ENCODE measurements around the gene GLIS1.

DNA sequence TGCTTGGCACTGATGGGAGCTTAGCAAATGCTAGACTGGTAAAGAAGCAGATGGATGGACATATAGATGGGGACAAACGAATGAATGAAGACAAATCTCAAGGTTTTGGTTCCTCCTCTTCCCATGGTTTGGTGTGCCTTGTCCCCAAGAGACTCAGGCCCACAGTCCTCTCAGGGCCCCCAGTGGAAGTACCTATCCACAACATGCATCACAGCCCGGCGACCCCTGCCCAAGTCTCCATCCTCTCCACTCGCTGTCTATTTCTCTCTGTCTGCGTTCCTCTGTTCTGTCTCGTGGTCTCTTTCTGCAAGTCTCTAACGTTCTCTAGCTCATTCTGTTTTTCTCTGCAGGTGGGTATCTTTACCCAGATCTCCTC, 85.8 kb downstream of the GLIS1 start:
- no peak for TF ChIP-seq EZH2 (IDR thresholded peaks at IDR 0.05; ENCODE audit: borderline replicate concordance, insufficient read depth, low read length, poor library complexity, severe bottlenecking)
- TF ChIP-seq, protein P1, sequence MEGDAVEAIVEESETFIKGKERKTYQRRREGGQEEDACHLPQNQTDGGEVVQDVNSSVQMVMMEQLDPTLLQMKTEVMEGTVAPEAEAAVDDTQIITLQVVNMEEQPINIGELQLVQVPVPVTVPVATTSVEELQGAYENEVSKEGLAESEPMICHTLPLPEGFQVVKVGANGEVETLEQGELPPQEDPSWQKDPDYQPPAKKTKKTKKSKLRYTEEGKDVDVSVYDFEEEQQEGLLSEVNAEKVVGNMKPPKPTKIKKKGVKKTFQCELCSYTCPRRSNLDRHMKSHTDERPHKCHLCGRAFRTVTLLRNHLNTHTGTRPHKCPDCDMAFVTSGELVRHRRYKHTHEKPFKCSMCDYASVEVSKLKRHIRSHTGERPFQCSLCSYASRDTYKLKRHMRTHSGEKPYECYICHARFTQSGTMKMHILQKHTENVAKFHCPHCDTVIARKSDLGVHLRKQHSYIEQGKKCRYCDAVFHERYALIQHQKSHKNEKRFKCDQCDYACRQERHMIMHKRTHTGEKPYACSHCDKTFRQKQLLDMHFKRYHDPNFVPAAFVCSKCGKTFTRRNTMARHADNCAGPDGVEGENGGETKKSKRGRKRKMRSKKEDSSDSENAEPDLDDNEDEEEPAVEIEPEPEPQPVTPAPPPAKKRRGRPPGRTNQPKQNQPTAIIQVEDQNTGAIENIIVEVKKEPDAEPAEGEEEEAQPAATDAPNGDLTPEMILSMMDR (IDR thresholded peaks at IDR 0.05; ENCODE audit: poor library complexity, severe bottlenecking) = no peak
- no peak for TF ChIP-seq POLR2AphosphoS5 (IDR thresholded peaks at IDR 0.05)
- TF ChIP-seq, protein P2, sequence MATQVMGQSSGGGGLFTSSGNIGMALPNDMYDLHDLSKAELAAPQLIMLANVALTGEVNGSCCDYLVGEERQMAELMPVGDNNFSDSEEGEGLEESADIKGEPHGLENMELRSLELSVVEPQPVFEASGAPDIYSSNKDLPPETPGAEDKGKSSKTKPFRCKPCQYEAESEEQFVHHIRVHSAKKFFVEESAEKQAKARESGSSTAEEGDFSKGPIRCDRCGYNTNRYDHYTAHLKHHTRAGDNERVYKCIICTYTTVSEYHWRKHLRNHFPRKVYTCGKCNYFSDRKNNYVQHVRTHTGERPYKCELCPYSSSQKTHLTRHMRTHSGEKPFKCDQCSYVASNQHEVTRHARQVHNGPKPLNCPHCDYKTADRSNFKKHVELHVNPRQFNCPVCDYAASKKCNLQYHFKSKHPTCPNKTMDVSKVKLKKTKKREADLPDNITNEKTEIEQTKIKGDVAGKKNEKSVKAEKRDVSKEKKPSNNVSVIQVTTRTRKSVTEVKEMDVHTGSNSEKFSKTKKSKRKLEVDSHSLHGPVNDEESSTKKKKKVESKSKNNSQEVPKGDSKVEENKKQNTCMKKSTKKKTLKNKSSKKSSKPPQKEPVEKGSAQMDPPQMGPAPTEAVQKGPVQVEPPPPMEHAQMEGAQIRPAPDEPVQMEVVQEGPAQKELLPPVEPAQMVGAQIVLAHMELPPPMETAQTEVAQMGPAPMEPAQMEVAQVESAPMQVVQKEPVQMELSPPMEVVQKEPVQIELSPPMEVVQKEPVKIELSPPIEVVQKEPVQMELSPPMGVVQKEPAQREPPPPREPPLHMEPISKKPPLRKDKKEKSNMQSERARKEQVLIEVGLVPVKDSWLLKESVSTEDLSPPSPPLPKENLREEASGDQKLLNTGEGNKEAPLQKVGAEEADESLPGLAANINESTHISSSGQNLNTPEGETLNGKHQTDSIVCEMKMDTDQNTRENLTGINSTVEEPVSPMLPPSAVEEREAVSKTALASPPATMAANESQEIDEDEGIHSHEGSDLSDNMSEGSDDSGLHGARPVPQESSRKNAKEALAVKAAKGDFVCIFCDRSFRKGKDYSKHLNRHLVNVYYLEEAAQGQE (IDR thresholded peaks at IDR 0.05; ENCODE audit: borderline replicate concordance) = no peak
- TF ChIP-seq EP300 (conservative IDR thresholded peaks at IDR 0.05; ENCODE audit: poor library complexity, severe bottlenecking) = no peak
- TF ChIP-seq MXI1 (conservative IDR thresholded peaks at IDR 0.05; ENCODE audit: poor library complexity, severe bottlenecking) = no peak
- TF ChIP-seq SMC3 (conservative IDR thresholded peaks at IDR 0.05; ENCODE audit: poor library complexity) = no peak

Measured in neural cell (in vitro differentiated cells).